Measurements from ENCODE around the gene COG5. TPM values are rescaled to one million over a fixed set of nuclear protein-coding genes. Genes with fewer than 3 reads are reported as not detected.

Gene COG5
- total and polyA plus RNA-seq, 9 of the 15 experiments (the other 6 are each of a cell fraction or from before 2014, with no cell fraction given), result 15.3 to 75.1 (median 56.4) TPM

DNA sequence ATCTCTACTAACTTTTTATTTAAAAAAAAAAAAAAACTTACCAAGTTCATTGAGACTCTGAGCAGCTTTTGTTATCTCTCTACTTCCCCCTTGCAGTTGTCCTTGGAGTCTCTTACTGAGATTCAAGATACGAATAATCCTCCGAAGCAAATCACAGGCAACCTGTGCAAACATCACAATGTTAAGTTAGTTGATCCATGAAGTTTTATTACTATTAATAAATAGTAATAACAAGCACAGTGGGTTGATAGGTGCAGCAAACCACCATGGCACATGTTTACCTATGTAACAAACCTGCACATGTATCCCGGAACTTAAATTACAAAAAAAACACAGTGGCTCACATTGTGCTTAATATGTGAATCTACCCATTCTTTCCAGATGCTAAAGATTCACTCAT lies 36.5 kb downstream of the COG5 start:
- CTCF ChIA-PET (ENCODE audit: low intra/inter-chr PET ratio), result no interaction called here
- ATAC-seq, result no peak
- WGBS (ENCODE audit: insufficient coverage, low coverage, missing lambda C conversion rate), result 67% methylated on average over 3 of the region's 3 CpGs
- Histone ChIP-seq H3K27ac (ENCODE audit: extremely low read depth, low read depth, low read length) (no peak overlapping the region), H3K9ac (ENCODE audit: insufficient read depth in 1 of 2, low read depth in 2 of 2, low read length in 2 of 2) (no peak overlapping the region), H4K20me1 (replicated peaks; ENCODE audit: control insufficient read depth, insufficient read depth, low read length) (no peaks in the 10 kb centered on the region), H3K36me3 (ENCODE audit: control insufficient read depth, insufficient read depth, low read length) (peaks cover 31% of the 10 kb centered on the region; the same call in 2 of the 3 replicates), H3K9me1 (ENCODE audit: control insufficient read depth, insufficient read depth, low read length) (no peaks in the 10 kb centered on the region), H3K27me3 (ENCODE audit: control insufficient read depth in 2 of 2, insufficient read depth in 2 of 2, low read length in 2 of 2) (no peaks in the 10 kb centered on the region), H3K4me2 (ENCODE audit: insufficient read depth, low read length) (no peak overlapping the region), H3K79me2 (ENCODE audit: control insufficient read depth, insufficient read depth, low read length) (peaks cover 9% of the 10 kb centered on the region; the same call in 1 of the 3 replicates), H3K4me3 (no peak overlapping the region), H3K4me1 (replicated peaks in 1 of 2; ENCODE audit: control insufficient read depth in 2 of 2, insufficient read depth in 2 of 2, low read length in 2 of 2) (no peaks in the 10 kb centered on the region), H3K9me3 (replicated peaks; ENCODE audit: control insufficient read depth, insufficient read depth, low read depth, low read length) (no peaks in the 10 kb centered on the region), H2AFZ (ENCODE audit: low read depth, low read length) (no peak overlapping the region)
- no peak for DNase-seq (ENCODE audit: extremely low read depth in 1 of 4, low spot score in 3 of 4)
- POLR2A ChIA-PET, result interaction anchor here (1.2 kb wide), 1 partner anchor 36 kb away, joined by 5 read pairs; the partner anchor contains the start of genes COG5 and DUS4L
- FAIRE-seq, result no peak
- intact Hi-C loops (cut with micrococcal nuclease), result no loop called here
- in situ Hi-C loops (cut with MboI), result no loop called here
- no peak for TF ChIP-seq IRF2 (CRISPR knock-in tag; IDR thresholded peaks at IDR 0.05)
- no peak for TF ChIP-seq ASH1L (IDR thresholded peaks at IDR 0.05; ENCODE audit: borderline replicate concordance, low read depth, partially characterized antibody)
- no peak for TF ChIP-seq MBD2 (IDR thresholded peaks at IDR 0.05; ENCODE audit: borderline replicate concordance, low read depth)
- no peak for TF ChIP-seq STAT5A (IDR thresholded peaks at IDR 0.05; ENCODE audit: borderline replicate concordance, low read length)
- no peak for TF ChIP-seq RBM17 (IDR thresholded peaks at IDR 0.05; ENCODE audit: borderline replicate concordance, low read depth, low read length)
- TF ChIP-seq U2AF1 (optimal IDR thresholded peaks at IDR 0.05; ENCODE audit: low read depth, low read length), result no peak
- no peak for TF ChIP-seq DNMT1 (IDR thresholded peaks at IDR 0.05)
- TF ChIP-seq PHF8 (IDR thresholded peaks at IDR 0.05; ENCODE audit: borderline replicate concordance, low read length), result no peak
- no peak for TF ChIP-seq JUND (IDR thresholded peaks at IDR 0.05; ENCODE audit: borderline replicate concordance, low read depth, low read length)
- no peak for TF ChIP-seq JUND (tag; IDR thresholded peaks at IDR 0.05; ENCODE audit: borderline replicate concordance, low read depth, low read length)
- TF ChIP-seq SMARCA5 (IDR thresholded peaks at IDR 0.05), result no peak
- no peak for TF ChIP-seq SMAD2 (IDR thresholded peaks at IDR 0.05; ENCODE audit: low read depth, low read length)
- TF ChIP-seq HDAC8 (tag; IDR thresholded peaks at IDR 0.05), result no peak
- TF ChIP-seq PHB (CRISPR knock-in tag; IDR thresholded peaks at IDR 0.05), result no peak
- no TSS peak for BruUV-seq (replicated peaks)
